H1 (cell line): Measurements from ENCODE around the gene RAP1GAP. TPM values are rescaled to one million over a fixed set of nuclear protein-coding genes. Genes with fewer than 3 reads are reported as not detected.
A peak's percentile ranks its signal among the peaks of the same experiment; 100 is the strongest.

Experiments used
- CTCF ChIA-PET: fragments of 300-600 bp; sonication (Branson Sonifier 250); formaldehyde crosslinking; loops from one replicate; lab custom pipeline; 2021; ENCODE audit not compliant: partially characterized antibody; lab: Charles Lee
- POLR2A ChIA-PET: fragments of 300-600 bp; sonication (Branson Sonifier 250); formaldehyde crosslinking; loops from one replicate; lab custom pipeline; 2021; ENCODE audit warnings: inconsistent platforms; ENCODE audit not compliant: partially characterized antibody; lab: Charles Lee
- DNase-seq, 2 experiments: peaks; one replicate each; pipeline versions ENCODE4 v3.0.0 to v3.0.0-alpha.2; 2010 to 2022; ENCODE audit warnings: low spot score in 2 of 2, low read depth in 1 of 2, mixed read lengths in 1 of 2
- FAIRE-seq: peaks from 2 replicates; lab custom pipeline; 2011; peaks lifted over from hg19 to GRCh38; lab: Jason Lieb, UNC
- H2AFZ ChIP-seq: 2 replicates; pipeline ENCODE4 v1.8.1; 2012; ENCODE audit warnings: low read length, inconsistent platforms
- H2AK5ac ChIP-seq: 2 replicates; pipeline ENCODE4 v1.6.1; 2013; ENCODE audit warnings: low read depth, low read length
- H2BK120ac ChIP-seq: replicated peaks from 2 replicates; pipeline ENCODE3; 2013; ENCODE audit warnings: low read depth, low read length, inconsistent platforms
- H2BK12ac ChIP-seq: 2 replicates; pipeline ENCODE4 v1.6.1; 2013; ENCODE audit warnings: low read depth, low read length
- H2BK15ac ChIP-seq: 2 replicates; pipeline ENCODE4 v1.6.1; 2013; ENCODE audit warnings: low read length
- H2BK20ac ChIP-seq: 2 replicates; pipeline ENCODE4 v1.6.1; 2013; ENCODE audit warnings: low read length
- H2BK5ac ChIP-seq: 2 replicates; pipeline ENCODE4 v1.6.1; 2013; ENCODE audit warnings: low read depth, low read length
- H3K14ac ChIP-seq: 2 replicates; pipeline ENCODE4 v1.6.1; 2013; ENCODE audit warnings: inconsistent platforms; ENCODE audit not compliant: insufficient read length
- H3K18ac ChIP-seq: 2 replicates; pipeline ENCODE4 v1.6.1; 2013; ENCODE audit warnings: low read length; ENCODE audit errors: extremely low read depth
- H3K23ac ChIP-seq: 2 replicates; pipeline ENCODE4 v1.6.1; 2013; ENCODE audit warnings: inconsistent platforms; ENCODE audit not compliant: insufficient read length
- H3K23me2 ChIP-seq: 2 replicates; pipeline ENCODE4 v1.6.1; 2013; ENCODE audit warnings: low read depth, low read length
- H3K27ac ChIP-seq: 2 replicates; pipeline ENCODE4 v1.6.1; 2011; ENCODE audit warnings: low read depth, low read length, inconsistent platforms
- H3K27me3 ChIP-seq, 4 experiments: replicated peaks in 1 of 4; 1 replicate in 1 of 4; 2 replicates in 3 of 4; pipeline versions ENCODE4 v1.6.1 to v1.8.1; 2011 to 2013; ENCODE audit warnings: low read length in 3 of 4, mild to moderate bottlenecking in 3 of 4, inconsistent platforms in 2 of 4, mixed read lengths in 2 of 4, moderate library complexity in 1 of 4; ENCODE audit not compliant: control insufficient read depth in 3 of 4, insufficient read depth in 3 of 4; ENCODE audit errors: extremely low read depth in 1 of 4
- H3K36me3 ChIP-seq, 4 experiments: 2 replicates each; pipeline versions ENCODE4 v1.6.1 to v1.8.1; 2011 to 2013; ENCODE audit warnings: mild to moderate bottlenecking in 4 of 4, low read length in 3 of 4, moderate library complexity in 2 of 4, control low read depth in 1 of 4, inconsistent platforms in 1 of 4; ENCODE audit not compliant: insufficient read depth in 4 of 4, control insufficient read depth in 2 of 4
- H3K4ac ChIP-seq: replicated peaks from 2 replicates; pipeline ENCODE3; 2013; ENCODE audit warnings: low read length, low read depth, mixed read lengths, inconsistent platforms; ENCODE audit not compliant: insufficient read length
- H3K4me1 ChIP-seq, 4 experiments: replicated peaks in 1 of 4; 1 replicate in 1 of 4; 2 replicates in 3 of 4; pipeline versions ENCODE4 v1.6.1 to v1.8.1; 2011 to 2013; ENCODE audit warnings: low read length in 3 of 4, inconsistent platforms in 2 of 4, mixed read lengths in 1 of 4; ENCODE audit not compliant: insufficient read depth in 4 of 4, control insufficient read depth in 3 of 4
- H3K4me2 ChIP-seq, 2 experiments: 2 replicates each; pipeline versions ENCODE4 v1.6.1 to v1.8.1; 2011 to 2013; ENCODE audit warnings: low read depth in 2 of 2, low read length in 2 of 2, control low read depth in 1 of 2, inconsistent platforms in 1 of 2, mild to moderate bottlenecking in 1 of 2; ENCODE audit not compliant: insufficient read depth in 1 of 2
- H3K4me3 ChIP-seq, 4 experiments: fragments of 200-600, 300-600 bp in 1 of 4; sonication (generic), shearing (Covaris generic), sonication (Bioruptor Twin) in 1 of 4; 2 replicates each; pipeline versions ENCODE4 v1.5.1 to v1.8.1; 2011 to 2016; ENCODE audit warnings: low read length in 4 of 4, low read depth in 3 of 4, control low read depth in 2 of 4, inconsistent platforms in 2 of 4, mild to moderate bottlenecking in 2 of 4, mixed read lengths in 1 of 4, moderate library complexity in 1 of 4; ENCODE audit not compliant: insufficient read depth in 2 of 4; ENCODE audit errors: extremely low read depth in 1 of 4
- H3K56ac ChIP-seq: replicated peaks from 2 replicates; pipeline ENCODE3; 2013; ENCODE audit warnings: low read depth, mild to moderate bottlenecking, mixed read lengths, low read length, inconsistent platforms; ENCODE audit not compliant: insufficient read length
- H3K79me1 ChIP-seq: 2 replicates; pipeline ENCODE4 v1.6.1; 2013; ENCODE audit warnings: low read depth, low read length, control low read depth
- H3K79me2 ChIP-seq, 2 experiments: 2 replicates each; pipeline versions ENCODE4 v1.6.1 to v1.8.1; 2012 to 2013; ENCODE audit warnings: low read length in 2 of 2, mild to moderate bottlenecking in 2 of 2, inconsistent platforms in 1 of 2; ENCODE audit not compliant: insufficient read depth in 2 of 2, control insufficient read depth in 1 of 2
- H3K9ac ChIP-seq, 4 experiments: replicated peaks in 1 of 4; 1 replicate in 1 of 4; 2 replicates in 3 of 4; pipeline versions ENCODE4 v1.6.1 to v1.8.1; 2011 to 2013; ENCODE audit warnings: low read depth in 3 of 4, low read length in 3 of 4, control low read depth in 2 of 4, mild to moderate bottlenecking in 2 of 4, moderate library complexity in 2 of 4, inconsistent platforms in 1 of 4; ENCODE audit errors: extremely low read depth in 1 of 4
- H3K9me3 ChIP-seq, 2 experiments: 2 replicates each; pipeline versions ENCODE4 v1.6.1 to v1.8.1; 2012 to 2013; ENCODE audit warnings: mild to moderate bottlenecking in 2 of 2, moderate library complexity in 2 of 2, control low read depth in 1 of 2, inconsistent platforms in 1 of 2, low read depth in 1 of 2, low read length in 1 of 2, mixed read lengths in 1 of 2; ENCODE audit not compliant: insufficient read depth in 2 of 2
- H4K20me1 ChIP-seq, 2 experiments: replicated peaks in 1 of 2; 2 replicates each; pipeline versions ENCODE3 to v1.8.1; 2011 to 2013; ENCODE audit warnings: inconsistent platforms in 2 of 2, low read length in 2 of 2, mild to moderate bottlenecking in 1 of 2; ENCODE audit not compliant: insufficient read depth in 2 of 2, control insufficient read depth in 1 of 2
- H4K5ac ChIP-seq: 2 replicates; pipeline ENCODE4 v1.6.1; 2013; ENCODE audit warnings: low read length, low read depth, mixed read lengths, inconsistent platforms; ENCODE audit not compliant: insufficient read length
- H4K8ac ChIP-seq: 2 replicates; pipeline ENCODE4 v1.8.0; 2013; ENCODE audit warnings: mild to moderate bottlenecking, moderate library complexity, low read length, inconsistent platforms; ENCODE audit not compliant: insufficient read depth; ENCODE audit errors: extremely low read depth
- H4K91ac ChIP-seq: replicated peaks from 2 replicates; pipeline ENCODE3; 2013; ENCODE audit warnings: low read length, mixed read lengths, inconsistent platforms; ENCODE audit not compliant: insufficient read length
- CBX8 ChIP-seq: fragments of 300-800, 300-1000 bp; sonication (generic); IDR thresholded peaks from 2 replicates; pipeline ENCODE4 v1.7.1; 2016; ENCODE audit warnings: low read depth, low read length, borderline replicate concordance
- CHD2 ChIP-seq: IDR thresholded peaks from 2 replicates; pipeline ENCODE4 v1.6.1; 2012; ENCODE audit warnings: low read length, improper control_type of control experiment
- NRF1 ChIP-seq: IDR thresholded peaks from 2 replicates; pipeline ENCODE4 v1.6.1; 2011; ENCODE audit warnings: mild to moderate bottlenecking, low read depth, low read length, improper control_type of control experiment
- POLR2AphosphoS5 ChIP-seq: IDR thresholded peaks from 2 replicates; pipeline ENCODE4 v1.6.1; 2011; ENCODE audit warnings: low read depth, low read length
- RXRA ChIP-seq: IDR thresholded peaks from 2 replicates; pipeline ENCODE4 v1.6.1; 2011; ENCODE audit warnings: low read depth, mild to moderate bottlenecking, low read length, moderate library complexity; ENCODE audit not compliant: insufficient read depth
- SUZ12 ChIP-seq: fragments of 200-600 bp; sonication (generic); IDR thresholded peaks from 2 replicates; pipeline ENCODE4 v1.6.1; 2012; ENCODE audit warnings: mild to moderate bottlenecking, inconsistent platforms, low read length, moderate library complexity, mixed read lengths
- TAF7 ChIP-seq: optimal IDR thresholded peaks from 2 replicates; pipeline ENCODE3; 2011; ENCODE audit warnings: low read depth, mild to moderate bottlenecking, inconsistent platforms, low read length, moderate library complexity, borderline replicate concordance
- WGBS, 2 experiments: shearing (Covaris generic) in 1 of 2; methylation state at CpG; one replicate each; pipeline versions ENCODE4 v1.1.6 to v1.1.7; 2013 to 2015; ENCODE audit warnings: low lambda C conversion rate in 2 of 2, mixed read lengths in 2 of 2, inconsistent platforms in 1 of 2, low coverage in 1 of 2, missing lambda C conversion rate in 1 of 2; ENCODE audit not compliant: insufficient replicate concordance in 2 of 2, insufficient coverage in 1 of 2, insufficient read length in 1 of 2; ENCODE audit errors: extremely low coverage in 1 of 2, missing lambda C conversion rate in 1 of 2; 5-methylcytosine and 5-hydroxymethylcytosine counted together
- polyA plus RNA-seq, 7 experiments: library from polyadenylated mRNA; depleted of rRNA in 3 of 7; stranded (reverse) in 5 of 7; unstranded in 2 of 7; fragments of >200 nt in 5 of 7; fragments of 200-250 nt in 2 of 7; gene quantifications; 1 replicate in 5 of 7; 2 replicates in 1 of 7; 4 replicates in 1 of 7; pipeline versions ENCODE4 v1.2.1 to v1.2.3, GENCODE V29; 2011 to 2013; ENCODE audit warnings: missing spikeins in 2 of 7, mixed read lengths in 2 of 7
- total RNA-seq: library from RNA; stranded (reverse); fragmentation: NEBNext Ultra II Directional; extraction: Animal tissue kit (Norgen Biotek cat#: 25700); gene quantifications from 2 replicates; pipeline ENCODE4 v1.2.1, GENCODE V29; 2021

The RAP1GAP gene
- total and polyA plus RNA-seq, 2 of the 8 experiments (the other 6 are each of a cell fraction or from before 2014, with no cell fraction given) = 8.4 TPM

GRCh38 chr1:21634806-21635535 lies 34.2 kb downstream of the RAP1GAP start:
- H3K79me1 ChIP-seq = no peaks in the 10 kb centered on the region
- no peak overlapping the region for H2BK120ac ChIP-seq
- no peak overlapping the region; a peak in 1 of 7 replicates for H3K9ac ChIP-seq
- POLR2A ChIA-PET = no interaction called here
- 0 out of 2 replicates have a peak, but pooled peaks cover 2% of the 10 kb centered on the region for H3K23me2 ChIP-seq
- FAIRE-seq (no peak), DNase-seq (no peak)
- peak overlapping the region; percentile 81; the same call in 1 of the 2 replicates for H2BK15ac ChIP-seq
- no peak overlapping the region for H4K8ac ChIP-seq
- no peak overlapping the region for H3K4me2 ChIP-seq
- H2BK12ac ChIP-seq = peak overlapping the region; percentile 44; the same call in 1 of the 2 replicates
- no peak overlapping the region for H3K56ac ChIP-seq
- CTCF ChIA-PET = interaction anchor here (0.5 to 1.5 kb wide), 5 partner anchors 9 to 1978 kb away, joined by 3 to 6 read pairs (median 3); no protein-coding TSS in a partner anchor
- peak overlapping the region; percentile 32; the same call in 1 of the 2 replicates for H3K18ac ChIP-seq
- peaks cover 3 to 28% (median 9%) of the 10 kb centered on the region in 4 experiments; a peak in 6 of 7 replicates for H3K4me1 ChIP-seq
- no peak overlapping the region for H2AFZ ChIP-seq
- no peaks in the 10 kb centered on the region for H3K9me3 ChIP-seq
- H4K91ac ChIP-seq = no peak overlapping the region
- H3K4me3 ChIP-seq = no peak overlapping the region
- H3K27ac ChIP-seq = no peak overlapping the region
- H2BK20ac ChIP-seq = peak overlapping the region; percentile 21; the same call in 1 of the 2 replicates
- no peaks in the 10 kb centered on the region for H3K79me2 ChIP-seq
- H3K14ac ChIP-seq = no peak overlapping the region
- 87% methylated on average over 10 of the region's 12 CpGs; no CpG with 5 or more reads in 1 of the 2 experiments for WGBS, 2 experiments
- TF ChIP-seq RXRA (no peak), CHD2 (no peak), NRF1 (no peak), POLR2AphosphoS5 (no peak), SUZ12 (no peak), CBX8 (no peak), TAF7 (no peak)
- no peak overlapping the region for H4K5ac ChIP-seq
- H3K23ac ChIP-seq = no peak overlapping the region
- no peaks in the 10 kb centered on the region for H3K36me3 ChIP-seq
- peak overlapping the region; percentile 52; the same call in 1 of the 2 replicates for H2BK5ac ChIP-seq
- H4K20me1 ChIP-seq = no peaks in the 10 kb centered on the region
- H2AK5ac ChIP-seq = no peak overlapping the region
- H3K27me3 ChIP-seq = no peaks in the 10 kb centered on the region
- H3K4ac ChIP-seq = no peak overlapping the region
